Activated CD4-positive, alpha-beta T cell treated with anti-CD3 and anti-CD28 coated beads, Interleukin-10, Interleukin-2, amounts not matched to agents 100 ng/mL and 50 ng/mL, durations not matched to agents 16 hours and 8 hours (primary cell): ENCODE data around the gene ALPP.
"Not testable (repeated sequence)": the region's sequence is repeated elsewhere in the genome, so short reads cannot be mapped to it uniquely, and the experiment has no call there.

ENCODE experiments used
- DNase-seq: peaks from one replicate; pipeline ENCODE4 v3.0.0-alpha.2; 2020

The ALPP gene

DNA sequence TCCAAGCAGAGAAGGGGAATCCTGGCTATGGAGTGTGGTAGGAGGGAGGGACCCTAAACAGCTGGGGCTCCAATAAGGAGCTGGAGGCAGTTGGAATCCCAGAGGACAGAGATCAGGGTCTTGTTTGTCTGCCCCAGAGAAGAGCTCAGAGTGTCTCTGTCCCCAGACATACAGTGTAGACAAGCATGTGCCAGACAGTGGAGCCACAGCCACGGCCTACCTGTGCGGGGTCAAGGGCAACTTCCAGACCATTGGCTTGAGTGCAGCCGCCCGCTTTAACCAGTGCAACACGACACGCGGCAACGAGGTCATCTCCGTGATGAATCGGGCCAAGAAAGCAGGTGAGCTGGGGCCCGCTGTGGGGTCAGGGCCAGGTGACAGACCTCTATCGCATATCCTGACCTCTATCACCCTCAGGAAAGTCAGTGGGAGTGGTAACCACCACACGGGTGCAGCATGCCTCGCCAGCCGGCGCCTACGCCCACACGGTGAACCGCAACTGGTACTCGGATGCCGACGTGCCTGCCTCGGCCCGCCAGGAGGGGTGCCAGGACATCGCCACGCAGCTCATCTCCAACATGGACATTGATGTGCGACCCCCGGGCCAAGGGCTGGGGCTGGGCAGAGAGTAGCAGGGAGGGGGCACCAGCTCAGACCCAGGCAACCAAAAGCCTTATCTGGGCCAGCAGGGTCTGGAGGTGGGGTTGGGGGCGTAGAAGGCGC, 29.0 kb downstream of the ALPP start:
- not testable (repeated sequence) for DNase-seq

GRCh38 chr2:232408269-232408668, 29.7 kb downstream of the ALPP start:
- not testable (repeated sequence) for DNase-seq

- not testable (repeated sequence) for DNase-seq
These were observed 31.1 kb downstream of the ALPP start for GRCh38 chr2:232409617-232410016.

DNA sequence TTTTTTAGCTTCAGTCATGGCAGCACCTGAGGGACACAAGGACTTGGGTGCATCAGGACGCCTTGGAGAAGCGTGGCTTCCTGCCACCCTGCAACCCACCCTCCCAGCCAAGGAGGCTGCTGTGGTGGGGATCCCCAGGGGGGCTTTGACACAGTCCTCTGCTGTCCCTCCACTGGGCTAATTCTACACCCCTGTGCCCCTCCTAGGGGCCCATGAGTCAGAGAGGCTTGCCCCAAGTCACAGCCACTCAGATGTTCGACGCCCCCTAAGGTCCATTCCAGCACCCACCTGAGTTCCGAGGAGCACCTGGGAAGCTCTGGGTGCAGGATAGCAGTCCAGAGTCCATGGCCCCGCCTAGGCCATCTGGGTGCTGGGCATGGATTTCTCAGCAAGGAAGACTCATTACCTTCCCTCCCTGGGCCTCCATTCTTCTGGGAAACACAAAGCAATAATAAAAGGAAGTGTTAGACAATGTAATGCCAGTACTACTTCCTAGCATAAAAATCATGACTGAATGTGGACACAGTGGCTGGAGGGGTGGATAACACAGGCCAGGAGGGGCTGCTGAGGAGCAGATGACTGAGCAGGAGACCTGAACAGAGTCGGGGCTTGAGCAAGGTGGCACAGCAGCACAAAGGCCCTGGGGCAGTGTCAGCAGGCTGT, 31.8 kb downstream of the ALPP start:
- no peak for DNase-seq

DNA sequence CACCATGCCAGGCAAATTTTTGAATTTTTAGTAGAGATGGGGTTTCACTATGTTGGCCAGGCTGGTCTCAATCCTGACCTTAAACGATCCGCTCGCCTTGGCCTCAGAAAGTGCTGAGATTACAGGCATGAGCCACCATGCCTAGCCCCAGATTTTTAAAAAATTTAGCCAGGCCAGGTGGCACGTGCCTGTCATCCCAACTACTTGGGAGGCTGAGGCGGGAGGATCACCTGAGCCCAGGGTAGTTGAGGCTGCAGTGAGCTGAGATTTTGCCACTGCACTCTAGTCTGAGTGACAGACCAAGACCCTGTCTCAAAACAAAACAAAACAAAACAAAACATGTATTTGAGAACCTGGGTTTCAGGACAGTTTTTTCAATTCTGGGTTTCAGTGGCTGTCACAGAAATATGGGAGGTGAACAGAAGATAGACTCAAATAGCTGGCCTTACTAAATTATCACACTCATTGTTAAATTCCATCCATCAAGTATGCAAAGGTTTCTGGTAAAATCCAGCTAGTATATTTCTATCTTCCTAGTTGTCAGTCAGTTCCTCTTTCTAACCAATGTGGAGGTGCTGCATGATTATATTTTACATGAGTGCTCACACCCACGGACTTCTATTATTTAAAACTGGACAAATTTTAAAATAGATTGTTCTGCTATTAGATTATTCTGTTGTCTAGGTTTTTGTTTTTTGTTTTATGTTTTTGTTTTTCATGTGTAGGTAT, 33.5 kb downstream of the ALPP start:
- DNase-seq: no peak

DNA sequence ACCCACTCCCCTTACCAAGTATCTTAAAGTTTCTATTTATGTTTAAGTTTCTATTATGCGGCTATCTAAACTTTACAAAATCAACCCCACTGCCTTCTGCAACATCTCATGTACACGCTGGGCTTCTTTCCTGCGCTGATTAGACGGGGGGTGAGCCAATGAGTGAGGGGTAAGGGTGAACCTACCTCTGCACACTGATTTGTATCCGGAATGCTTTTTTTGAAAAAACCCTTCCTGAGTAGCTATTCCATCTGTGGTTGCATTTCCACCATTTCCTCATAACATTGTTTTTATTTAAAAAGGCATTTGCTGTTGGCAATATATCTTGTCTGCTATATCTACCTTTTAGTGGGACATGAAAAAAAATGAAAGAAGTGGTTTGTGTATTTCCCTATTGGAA, 34.4 kb downstream of the ALPP start:
- DNase-seq: no peak

DNA sequence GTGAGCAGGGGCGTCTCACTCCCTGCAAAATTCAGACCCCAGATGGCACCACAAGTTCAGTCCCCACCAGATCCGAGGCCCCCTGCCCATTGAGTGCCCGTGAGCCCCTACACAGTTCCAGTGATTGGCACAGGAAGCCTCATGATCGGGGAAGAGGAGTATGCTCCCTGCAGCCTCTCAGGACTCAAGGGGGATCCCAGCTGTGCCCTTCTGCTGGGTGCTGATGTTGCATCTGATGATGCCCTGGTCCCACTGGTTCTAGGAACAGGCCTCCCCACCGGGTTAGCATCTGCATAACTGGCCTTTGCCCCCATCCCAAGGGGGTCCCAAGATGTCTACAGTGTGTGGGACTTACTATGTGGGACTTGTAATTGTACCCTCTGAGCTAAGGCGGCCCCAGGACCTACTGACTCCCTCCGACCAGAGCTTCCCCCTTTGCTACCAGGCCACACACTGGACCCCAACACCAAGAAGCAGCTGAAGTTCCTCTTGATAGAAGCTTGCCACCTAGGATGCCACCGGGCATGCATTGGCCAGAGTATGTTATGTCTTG, 36.7 kb downstream of the ALPP start:
- DNase-seq: no peak

DNA sequence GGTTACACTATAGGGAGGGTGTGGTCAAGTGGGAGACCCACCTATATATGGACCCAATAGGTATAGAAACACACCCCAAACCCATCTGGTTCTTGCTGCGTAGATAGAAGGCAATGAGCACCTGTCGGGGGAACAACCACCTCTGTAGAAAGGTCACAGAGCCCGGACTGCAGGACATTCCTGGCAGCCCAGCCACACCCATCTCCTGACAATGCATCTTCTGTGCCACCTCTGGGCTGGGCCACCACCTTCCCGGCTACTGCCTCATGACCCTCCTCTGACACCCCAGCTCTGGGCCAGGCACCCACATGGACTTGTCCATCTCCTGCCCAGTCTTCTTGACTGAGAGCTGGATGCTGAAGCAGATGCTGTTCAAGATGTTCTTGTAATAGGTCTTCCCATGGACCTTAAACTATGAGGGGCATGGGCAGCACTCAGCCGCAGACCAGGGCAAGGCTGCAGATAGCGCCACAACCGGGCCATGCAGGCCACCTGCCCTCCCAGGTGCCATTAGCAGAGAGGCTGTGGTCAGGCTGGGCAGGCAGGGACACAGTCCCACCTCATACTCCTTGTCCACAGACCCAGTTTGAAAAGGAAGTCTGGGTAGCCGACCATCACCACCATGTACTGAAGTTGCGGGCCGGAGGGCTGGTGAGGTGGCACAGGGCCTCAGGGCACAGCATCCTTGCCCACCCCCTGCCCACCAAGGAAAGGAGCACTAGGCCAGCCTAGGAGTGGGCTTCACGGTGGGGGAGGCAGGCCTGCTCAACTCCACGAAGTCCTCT, 37.4 kb downstream of the ALPP start:
- DNase-seq: no peak

DNA sequence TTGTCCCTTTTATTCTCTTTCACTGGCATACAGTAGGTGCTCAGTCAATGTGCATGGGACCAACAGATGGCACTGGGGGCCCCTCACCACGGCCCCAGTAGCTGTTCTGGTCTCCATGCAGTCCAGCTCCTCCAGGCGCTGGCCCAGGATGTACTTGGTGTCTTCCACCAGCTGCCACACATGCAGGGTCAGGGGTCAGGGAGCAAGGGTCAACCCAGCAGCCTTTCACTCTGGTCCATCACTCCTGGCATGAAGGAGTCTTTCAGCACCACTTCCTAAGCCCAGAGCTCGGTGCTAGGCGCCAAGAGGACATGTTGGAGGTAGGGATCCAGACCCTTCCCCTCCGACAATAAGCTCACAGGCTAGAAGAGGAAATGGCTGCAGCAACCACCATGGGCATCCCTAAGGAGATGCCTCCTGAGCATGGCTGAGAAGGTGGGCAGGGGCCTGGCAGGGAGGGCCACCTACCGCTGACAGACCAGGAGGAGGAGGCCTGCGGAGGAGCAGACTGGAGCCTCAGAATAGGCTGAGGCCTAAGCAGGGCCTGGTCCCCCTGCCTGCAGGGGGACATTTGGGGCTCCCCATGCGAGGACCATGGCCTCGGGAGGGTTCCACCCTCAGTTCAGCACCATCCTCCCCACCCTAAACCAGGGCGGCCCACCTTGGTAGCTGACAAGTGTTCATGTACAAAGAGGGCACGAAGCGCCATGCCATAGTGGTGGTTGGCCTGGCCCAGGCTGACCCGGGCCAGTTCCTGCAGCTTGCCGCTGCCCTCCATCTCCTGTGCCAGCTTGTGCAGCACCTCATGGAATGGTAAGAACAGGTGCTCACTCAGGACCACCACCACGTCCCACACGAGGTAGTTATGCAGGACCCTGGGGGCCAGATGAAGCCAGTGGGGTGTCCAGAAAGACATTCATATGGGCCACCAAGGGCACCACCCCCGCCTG, 38.2 kb downstream of the ALPP start:
- no peak for DNase-seq

GRCh38 chr2:232417489-232417888, 38.9 kb downstream of the ALPP start:
- DNase-seq: no peak

DNA sequence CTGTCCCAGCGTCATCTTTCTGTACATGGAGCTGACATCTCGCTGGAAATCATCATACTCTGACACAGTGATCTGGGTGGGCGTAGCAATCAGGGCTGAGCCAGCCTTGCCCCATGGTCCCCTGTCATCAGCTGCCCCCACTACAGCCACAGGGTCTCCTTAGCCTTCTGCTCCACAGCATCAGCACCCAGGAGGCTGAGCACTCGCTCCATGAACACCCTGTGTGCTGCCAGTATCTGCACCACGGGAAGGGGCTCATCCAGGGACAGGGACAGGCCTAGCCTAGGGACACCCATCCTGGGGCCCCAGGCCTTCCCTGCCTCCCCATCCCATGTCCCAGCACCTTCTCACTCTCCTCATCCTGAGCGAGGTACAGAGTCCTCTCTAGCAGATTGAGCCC, 39.5 kb downstream of the ALPP start:
- DNase-seq: no peak

- peak; percentile 17 for DNase-seq
These were observed 40.1 kb downstream of the ALPP start for GRCh38 chr2:232418466-232419244.

GRCh38 chr2:232419245-232420072, 40.9 kb downstream of the ALPP start:
- no peak for DNase-seq

- no peak for DNase-seq
These were observed 41.5 kb downstream of the ALPP start for GRCh38 chr2:232420073-232420454.

DNA sequence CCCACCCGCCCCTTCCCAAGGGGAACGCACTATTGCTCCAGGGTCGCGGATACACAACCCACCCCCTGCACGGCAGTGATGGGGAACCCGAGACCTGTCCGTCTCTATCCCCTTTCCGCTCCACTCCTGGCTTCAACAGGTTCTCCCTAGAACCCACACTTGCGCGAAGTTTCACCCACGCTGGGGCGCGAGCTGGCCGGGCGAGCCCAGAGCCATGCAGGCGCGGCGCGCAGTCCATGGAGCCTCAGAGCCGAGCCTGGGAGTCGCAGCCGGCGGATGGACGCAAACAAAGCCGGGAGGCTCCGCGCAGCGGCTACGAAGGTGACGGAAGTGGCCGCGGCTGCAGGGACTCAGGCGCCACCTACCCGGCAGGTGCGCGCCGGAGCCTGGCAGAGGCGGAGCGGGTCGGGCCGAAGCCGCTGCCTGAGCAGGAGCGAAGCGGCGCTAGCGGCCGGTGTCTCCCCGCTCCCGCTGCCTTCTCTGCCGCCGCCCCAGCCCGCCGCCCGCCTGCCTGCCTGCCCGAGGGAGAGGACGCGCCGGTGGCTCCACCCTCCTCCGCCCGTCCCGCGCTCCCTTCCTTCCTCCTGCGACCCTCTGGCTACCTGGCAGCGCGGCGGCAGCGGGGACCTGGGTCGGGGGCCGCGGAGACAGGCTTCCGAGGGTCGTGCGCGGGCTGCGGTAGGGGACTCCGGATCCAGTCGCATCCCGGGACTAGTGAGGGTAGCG, 42.1 kb downstream of the ALPP start:
- peak; percentile 30 for DNase-seq

GRCh38 chr2:232421189-232421785, 42.7 kb downstream of the ALPP start:
- DNase-seq: no peak

GRCh38 chr2:232422051-232422450, 43.5 kb downstream of the ALPP start:
- no peak for DNase-seq

DNA sequence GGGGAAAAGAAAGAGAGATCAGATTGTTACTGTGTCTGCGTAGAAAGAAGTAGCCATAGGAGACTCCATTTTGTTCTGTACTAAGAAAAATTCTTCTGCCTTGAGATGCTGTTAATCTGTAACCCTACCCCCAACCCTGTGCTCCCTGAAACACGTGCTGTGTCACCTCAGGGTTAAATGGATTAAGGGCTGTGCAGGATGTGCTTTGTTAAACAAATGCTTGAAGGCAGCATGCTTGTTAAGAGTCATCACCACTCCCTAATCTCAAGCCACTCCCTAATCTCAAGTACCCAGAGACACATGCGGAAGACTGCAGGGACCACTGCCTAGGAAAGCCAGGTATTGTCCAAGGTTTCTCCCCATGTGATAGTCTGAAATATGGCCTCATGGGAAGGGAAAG, 44.4 kb downstream of the ALPP start:
- not testable (repeated sequence) for DNase-seq

GRCh38 chr2:232423407-232423806, 44.9 kb downstream of the ALPP start:
- DNase-seq: not testable (repeated sequence)
